DMS153 treated with DMSO at 0.1 percent for 48 hours (cell line): Measurements from ENCODE around the gene MZT2A.
"Not testable (repeated sequence)": the region's sequence is repeated elsewhere in the genome, so short reads cannot be mapped to it uniquely, and the experiment has no call there.

Source experiments
- DNase-seq: peaks from one replicate; lab custom pipeline; 2025; ENCODE audit not compliant: unreplicated experiment; lab: John Stamatoyannopoulos, UW

The MZT2A gene

DNA sequence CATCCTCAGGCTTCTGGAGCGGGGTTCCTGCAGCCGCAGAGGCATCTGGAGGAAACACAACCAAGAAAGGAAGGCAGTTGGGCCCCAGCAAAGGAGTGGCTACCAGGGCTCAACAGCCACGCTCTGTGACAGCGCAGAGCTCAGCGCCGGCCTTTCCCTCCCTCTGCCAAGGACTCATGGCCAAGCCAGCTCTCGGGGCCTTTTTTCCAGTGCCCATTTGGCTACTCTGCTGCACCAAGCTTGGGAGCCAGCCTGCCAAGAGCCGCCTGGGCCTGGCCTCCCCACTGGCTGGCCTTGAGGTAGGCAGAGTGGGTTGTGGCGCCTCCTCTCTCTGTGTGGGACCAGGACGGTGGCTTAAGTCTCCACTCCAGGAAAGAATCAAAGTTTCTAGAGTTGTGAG, 28.3 kb upstream of the MZT2A start:
- DNase-seq = no peak

DNA sequence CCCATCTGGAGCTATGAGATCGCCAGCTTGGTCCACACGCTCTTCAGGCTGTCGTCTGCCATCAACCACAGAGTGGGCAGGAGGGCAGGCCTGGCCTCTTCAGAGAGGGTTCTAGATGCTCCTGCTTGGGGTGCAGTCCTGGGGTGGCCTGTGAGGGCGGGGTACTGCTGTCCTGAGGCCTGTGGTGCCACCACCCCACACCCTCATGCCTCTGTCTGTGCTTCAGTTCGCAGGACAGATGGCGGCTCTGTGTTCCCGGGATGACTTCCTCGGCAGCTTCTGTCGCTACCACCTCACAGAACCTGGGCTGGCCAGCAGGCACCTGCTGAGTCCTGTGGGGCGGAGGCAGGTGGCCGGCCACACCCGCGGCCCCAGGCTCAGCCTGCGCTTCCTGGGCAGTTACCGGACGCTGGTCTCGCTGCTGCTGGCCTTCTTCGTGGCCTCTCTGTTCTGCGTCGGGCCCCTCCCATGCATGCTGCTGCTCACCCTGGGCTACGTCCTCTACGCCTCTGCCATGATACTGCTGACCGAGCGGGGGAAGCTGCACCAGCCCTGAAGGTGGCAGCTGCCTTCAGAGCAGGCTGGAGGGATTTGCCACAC, 27.8 kb upstream of the MZT2A start:
- DNase-seq = not testable (repeated sequence)

DNA sequence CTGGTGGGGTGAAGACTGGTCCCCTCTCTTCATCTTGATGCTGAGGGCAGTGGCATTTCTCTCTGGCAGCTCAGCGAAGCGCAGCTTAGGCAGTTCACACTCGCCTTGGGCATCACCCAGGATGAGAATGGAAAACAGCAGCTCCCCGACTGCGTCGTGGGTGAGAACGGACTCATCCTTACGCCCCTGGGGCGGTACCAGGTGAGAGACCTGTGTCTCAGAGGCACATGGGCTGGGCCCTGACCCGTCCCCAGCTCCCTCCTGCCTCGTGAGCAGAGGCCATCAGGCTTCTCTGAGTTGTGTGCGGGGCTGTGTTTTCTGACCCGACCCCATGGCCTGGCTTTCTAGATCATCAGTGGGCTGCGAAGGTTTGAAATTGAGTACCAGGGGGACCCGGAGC, 27.3 kb upstream of the MZT2A start:
- DNase-seq = no peak

DNA sequence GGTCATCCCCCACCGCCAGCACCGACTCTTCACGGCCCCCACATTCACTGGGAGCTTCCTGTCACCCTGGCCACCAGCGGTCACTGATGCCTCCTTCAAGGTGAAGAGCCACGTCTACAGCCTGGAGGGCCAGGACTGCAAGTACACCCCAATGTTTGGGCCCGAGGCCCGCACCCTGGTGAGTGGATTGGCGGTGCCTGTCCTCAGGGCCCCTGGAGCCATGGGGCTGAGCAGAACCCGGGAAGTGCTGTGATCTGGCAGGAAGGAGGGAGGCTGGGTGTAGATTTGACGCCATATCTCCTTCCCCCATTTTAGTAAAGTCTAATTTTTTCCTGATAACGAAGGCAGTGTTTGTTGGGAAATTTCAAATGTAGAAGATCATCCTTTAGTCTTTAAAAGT, 26.3 kb upstream of the MZT2A start:
- not testable (repeated sequence) for DNase-seq

DNA sequence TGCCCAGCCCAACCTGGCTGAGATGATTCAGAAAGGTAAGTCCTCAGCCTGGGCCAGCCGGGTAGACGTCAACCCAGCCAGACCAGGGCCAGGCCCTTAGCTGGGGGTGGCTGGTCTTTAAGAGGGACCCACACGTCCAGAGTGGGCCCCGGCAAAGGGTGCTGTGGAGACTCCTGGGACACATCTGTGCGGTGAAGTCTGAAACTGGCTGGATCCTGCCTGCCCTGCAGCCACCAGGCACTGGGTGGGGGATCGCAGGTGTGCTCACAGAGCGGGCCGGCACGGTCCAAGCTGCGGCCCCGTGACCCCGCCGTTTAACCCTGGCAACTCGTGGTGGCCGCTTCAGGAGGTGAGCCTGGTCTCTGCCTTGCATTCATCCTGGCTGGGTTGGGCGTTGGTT, 25.7 kb upstream of the MZT2A start:
- DNase-seq = not testable (repeated sequence)

DNA sequence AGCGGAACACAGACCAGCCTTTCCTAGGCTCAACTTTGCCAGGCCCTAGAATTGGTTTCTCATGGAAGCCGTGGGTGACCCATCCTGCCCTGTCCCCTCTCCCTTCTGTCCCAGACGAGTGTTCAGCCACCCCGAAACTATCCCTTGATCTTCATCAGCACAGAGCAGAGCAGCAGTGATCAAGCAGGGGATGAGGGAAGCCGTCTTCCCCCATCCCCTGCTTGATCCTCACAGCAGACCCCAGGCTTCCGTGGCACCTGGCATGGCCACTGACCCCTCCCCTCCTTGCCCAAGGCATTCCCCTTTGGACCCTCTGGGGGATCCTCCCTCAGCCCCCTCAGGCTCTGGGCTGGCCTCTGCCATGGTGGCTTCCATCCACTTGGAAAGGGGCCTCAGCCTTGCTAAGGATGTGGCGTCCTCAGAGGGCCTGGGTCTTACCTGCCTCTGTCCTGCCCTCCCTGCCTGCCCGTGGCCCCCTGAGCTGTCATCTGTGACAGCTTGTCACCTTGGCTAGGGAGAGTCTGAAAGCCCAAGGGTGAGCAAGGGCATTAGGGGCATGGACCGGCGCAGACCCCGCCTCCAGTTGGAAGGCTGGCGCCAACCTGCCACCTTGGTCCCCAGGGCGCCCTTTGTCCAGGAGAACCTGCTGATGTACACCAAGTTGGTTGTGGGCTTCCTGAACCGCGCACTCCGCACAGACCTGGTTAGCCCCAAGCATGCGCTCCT, 25.1 kb upstream of the MZT2A start:
- no peak for DNase-seq

DNA sequence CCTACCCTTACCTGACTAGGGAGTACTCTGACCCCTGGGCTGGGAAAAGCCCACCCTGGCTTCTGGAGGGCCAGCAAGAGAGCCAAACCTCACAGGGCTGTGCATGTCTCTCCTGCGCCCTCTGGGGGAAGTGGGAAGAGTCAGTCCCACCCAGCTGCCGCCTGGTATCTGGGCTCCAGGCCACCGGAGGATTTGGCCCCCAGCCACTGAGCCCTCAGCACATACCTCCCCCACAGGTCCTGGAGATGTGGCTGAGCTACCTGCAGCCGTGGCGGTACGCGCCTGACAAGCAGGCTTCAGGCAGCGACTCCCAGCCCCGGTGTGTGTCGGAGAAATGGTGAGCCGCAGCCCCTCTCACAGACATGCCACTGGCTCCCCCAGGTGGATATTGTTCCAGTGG, 24.4 kb upstream of the MZT2A start:
- not testable (repeated sequence) for DNase-seq

DNA sequence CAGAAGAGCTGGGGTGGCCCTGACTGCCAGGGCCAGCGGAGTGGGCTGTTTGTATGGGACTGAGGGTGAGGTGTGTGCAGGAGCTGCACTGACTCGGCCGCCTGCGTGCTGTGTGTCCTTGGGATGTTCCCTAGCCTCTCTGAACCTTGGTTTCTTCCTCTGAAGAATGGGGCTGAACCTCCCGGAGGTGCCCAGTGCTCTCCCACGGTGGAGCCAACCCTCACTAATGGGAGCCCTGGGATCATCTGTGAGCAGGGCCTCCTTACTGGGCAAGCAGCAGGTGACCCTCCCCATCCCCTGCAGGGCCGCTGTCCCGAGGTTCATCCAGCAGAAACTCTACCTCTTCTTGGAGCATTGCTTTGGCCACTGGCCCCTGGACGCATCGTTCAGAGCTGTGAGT, 23.8 kb upstream of the MZT2A start:
- no peak for DNase-seq

DNA sequence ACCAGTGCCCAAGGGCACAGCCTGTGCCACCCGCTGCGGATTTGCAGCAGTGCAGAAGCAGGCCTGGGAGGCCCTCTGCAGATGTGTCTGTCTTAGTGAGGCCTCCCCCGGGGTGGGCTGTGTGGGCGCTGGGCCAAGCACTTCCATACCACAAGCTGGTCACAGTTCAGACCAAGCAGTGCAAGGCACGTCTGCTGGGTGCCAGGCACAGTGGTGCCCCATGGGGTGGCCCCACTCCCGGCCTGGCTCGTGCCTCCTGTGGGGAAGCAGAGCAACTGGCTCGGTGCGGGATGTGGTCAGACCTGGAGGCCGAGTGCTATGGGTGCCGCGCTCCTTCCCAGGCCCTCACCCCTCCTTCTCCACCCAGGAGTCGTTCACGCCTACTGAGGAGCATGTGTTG, 23.0 kb upstream of the MZT2A start:
- not testable (repeated sequence) for DNase-seq

DNA sequence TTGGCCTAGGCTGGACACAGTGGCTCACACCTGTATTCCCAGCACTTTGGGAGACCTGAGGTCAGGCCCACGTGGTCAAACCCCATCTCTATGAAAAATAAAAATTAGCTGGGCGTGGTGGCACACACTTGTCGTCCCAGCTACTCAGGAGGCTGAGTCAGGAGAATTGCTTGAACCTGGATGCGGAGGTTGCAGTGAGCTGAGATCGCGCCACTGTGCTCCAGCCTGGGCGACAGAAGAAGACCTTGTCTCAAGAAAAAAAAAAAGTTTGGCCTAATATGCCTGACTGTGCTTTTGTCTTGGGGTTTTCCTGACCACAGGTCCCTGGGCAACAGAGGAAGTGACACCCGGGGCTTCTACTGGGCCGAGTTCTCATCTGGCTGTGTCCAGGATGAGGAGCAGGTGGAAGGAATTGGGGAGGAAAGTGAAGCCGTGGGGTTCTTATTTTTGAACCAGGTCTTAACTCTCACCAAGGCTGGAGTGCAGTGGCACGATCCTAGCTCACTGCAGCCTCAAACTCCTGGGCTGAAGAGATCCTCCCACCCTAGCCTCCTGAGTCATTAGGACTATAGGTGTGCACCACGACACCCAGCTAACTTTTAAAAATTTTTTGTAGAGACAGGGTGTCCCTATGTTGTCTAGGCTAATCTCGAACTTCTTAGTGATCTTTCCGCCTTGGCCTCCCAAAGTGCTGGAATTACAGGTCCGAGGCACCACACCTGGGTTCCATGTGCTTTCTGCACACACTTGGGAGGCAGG, 22.4 kb upstream of the MZT2A start:
- not testable (repeated sequence) for DNase-seq

DNA sequence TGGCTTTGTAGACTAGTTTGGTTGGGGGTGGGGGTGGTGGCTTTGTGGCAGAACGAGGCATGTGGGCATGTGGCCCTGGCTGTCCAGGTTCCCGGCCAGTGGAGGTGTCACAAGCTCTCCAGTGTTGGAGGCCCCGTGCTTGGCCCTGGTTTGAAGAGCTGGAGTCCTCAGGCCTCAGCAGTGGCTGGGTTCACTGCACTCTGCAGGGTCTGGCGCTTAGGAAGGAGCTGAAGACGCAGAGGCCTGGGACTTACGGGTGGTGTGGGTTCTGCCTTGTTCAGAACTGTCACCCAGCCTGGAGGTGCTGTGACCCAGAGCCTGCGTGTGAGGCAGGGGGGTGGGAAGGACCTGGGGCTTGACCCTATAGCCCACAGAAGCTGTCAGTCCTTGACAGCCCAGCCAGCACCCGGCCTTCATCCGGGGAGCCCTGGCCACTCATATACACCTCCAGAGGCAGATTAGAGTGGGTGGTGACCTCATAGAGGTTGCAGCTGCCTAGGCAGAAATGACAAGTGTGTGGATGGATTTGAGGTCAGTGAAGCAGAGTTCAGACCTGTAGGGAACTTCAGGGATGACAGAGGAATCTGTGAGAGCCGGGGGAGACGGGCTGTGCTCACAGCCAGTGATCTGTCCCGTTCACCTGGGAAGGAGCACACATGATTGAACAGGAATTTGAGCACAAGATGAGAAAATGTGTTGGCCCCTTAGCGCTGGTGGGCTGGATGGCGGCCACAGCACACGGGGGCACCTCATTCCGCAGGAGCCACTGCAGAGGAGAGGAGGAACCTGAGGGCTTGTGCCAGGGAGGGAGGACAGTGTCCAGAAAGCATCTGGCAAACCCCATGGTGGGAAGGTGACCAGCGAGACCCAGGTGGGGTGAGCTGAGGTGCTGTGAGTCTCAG, 20.0 kb upstream of the MZT2A start:
- DNase-seq = not testable (repeated sequence)

DNA sequence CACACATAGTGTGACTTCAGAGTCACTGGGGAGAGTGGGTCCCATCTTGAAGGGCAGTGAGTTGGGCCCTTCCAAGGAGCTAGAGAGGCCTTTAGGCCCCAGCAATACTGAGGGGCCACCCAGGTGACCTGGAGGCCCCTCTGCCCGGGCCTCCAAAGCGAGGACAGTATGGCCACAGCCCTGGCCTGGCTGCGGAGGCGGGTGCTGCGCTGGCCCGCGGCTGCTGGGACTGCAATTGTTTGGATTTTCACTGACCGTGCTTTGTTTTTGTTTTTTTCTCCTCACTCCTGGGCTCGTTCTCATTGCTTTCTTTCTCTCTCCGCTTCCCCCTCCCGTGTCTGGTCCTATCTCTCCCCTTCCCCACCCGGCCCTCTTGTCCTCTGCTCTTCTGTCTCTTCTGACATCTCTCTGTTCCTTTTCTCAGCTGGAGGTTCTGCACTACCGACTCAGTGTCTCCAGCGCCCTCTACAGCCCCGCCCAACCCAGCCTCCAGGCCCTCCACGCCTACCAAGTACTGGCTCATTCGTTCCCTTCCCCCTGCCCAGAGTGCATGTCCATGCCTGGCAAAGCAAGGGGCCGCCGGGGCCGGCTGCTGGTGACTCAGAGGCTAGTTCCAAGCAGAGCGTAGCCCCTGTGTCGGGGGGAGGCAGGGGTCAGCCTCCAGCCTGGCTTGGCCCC, 19.2 kb upstream of the MZT2A start:
- not testable (repeated sequence) for DNase-seq

DNA sequence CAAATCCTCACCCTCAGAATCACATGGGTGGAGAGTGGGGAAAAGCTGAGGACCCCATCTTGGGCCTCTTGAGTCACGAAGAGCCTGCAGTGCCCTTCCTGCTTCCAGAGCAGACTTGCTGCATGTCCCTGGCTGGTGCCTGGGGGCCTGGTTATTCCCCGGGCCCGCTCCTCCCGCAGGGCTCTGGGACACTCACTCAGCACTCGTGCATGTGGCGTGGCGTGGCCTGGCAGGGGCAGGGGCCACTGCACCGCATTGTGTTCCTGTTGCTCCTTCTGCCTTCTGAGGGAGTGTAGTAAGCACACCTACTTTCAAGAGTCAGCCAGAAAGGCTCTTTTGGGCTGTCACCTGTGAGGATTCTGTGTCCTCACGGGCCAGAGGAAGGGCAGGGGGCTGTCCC, 17.4 kb upstream of the MZT2A start:
- DNase-seq = no peak

DNA sequence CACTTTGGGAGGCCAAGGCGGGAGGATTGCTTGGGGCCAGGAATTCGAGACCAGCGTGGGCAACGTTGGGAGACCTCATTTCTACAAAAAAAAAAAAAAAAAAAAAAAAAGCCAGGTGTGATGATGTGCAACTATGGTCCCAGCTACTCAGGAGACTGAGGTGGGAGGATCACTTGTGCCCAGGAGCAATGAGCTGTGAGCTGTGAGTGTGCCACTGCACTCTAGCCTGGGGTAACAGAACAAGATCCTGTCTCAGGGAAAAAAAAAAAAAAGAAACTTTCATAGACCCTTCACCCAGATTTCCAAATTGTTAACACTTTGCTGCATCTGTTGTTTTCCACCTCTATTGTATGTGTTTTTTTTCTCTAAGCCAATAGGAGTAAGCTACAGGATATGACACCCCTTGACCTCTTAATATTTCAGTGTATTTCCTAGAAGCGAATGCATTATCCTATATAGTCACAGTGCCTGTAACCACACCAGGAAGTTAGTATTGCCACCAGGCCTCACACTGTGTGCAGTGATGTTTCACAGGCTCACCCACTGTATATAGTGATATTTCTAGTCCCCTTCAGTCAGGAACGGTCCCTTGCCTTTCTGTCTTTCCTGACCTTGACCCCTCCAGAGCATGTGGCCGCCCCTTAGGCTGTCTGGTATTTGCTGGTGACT, 12.0 kb upstream of the MZT2A start:
- not testable (repeated sequence) for DNase-seq

DNA sequence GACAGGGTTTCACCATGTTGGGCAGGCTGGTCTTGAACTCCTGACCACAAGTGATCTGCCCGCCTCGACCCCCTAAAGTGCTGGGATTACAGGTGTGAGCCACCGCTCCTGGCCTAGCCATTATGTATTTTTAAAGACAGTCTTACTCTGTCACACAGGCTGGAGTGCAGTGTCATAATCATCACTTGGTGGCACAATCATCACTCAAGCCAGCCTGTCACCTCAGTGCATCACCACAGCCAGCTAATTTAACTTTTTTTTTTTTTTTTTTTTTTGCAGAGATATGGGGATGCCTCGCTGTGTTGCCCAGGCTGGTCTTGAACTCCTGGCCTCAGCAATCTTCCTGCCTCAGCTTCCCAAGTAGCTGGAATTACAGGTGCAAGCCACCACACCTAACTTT, 11.4 kb upstream of the MZT2A start:
- not testable (repeated sequence) for DNase-seq

DNA sequence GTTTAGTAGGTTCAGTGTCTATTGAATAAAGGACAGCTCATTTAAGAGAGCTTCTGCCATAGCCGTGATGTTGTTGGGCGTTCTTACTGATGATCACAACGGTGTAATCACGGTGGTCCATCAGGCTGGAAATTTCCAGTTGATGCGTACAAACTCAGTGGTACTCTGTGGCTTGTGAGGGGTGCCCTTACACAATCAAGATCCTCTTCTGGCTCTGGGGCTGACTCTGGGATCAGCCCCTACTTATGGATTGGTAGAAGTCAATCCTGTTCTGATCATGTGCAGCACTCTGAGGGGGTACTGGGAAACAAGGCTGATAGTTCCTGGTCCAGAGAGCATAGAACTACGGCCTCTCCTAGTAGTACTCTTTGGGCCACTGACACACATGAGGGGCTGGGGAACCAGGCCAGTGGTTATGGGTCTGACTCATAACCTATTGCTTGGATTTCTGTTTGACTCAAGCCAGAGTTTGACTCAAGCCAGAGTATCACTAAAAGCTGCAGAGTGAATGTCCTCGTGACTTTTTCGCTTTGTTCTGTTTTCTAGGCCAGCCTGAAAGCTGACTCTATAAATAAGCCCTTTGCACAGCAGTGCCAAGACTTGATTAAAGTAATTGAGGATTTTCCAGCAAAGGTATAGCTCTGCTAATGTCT, 6.2 kb upstream of the MZT2A start:
- not testable (repeated sequence) for DNase-seq

DNA sequence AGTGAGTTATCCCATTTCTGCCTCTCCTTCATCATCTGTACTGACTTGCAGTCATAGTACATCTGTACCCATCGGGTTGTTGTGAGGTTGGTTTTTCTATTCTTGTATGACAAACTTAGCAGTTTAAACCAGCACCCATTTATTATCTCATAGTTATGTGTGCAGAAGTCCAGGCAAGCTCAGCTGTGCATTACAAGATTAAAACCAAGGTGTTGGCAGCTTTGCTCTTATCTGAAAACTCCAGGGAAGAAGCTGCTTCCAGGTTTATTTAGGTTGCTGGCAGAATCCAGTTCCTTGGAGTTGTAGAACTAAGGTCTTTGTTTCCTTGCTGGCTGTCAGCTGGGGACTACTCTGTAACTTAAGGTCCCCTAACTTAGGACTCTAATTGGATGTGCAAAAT, 3.3 kb upstream of the MZT2A start:
- DNase-seq = not testable (repeated sequence)

DNA sequence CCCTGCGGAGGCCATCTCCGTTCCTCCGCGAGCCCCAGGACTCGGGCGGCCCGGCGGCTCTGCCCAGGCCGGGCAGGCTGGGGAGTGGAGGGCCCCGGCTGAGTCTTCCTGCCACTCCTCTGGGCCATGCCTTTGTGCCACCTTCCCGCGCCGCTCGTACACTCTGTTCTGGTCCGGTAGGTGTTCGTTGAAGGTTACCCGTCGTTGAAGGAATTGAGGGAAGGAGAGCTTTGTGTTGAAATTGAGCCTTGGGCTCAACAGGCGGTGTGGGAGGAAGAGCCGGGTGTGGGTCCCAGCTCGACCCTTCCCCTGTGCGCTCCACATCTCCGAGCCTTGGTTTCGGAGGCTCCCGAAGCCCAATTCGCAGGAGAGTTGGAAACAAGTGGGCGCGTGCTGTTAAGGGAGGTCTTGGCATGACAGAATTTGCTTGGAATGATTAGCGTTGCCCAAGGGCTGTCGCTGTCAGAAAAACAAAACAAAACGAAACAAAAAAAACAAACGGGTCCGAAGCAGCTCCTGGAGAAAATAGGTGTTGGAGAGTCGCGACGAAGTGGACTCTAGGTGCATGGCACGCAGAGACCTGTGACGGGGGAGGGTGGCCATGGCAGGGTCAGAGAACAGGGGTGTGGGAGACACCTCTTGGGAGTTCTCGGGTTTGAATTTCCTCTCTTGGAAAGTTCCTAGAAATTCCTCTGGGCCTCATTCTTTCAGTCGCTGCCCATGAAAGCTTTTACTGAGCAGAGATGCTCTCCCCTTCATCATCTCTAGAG, 1.2 kb upstream of the MZT2A start:
- no peak for DNase-seq
